ENCODE results near the gene CASK.

DNA sequence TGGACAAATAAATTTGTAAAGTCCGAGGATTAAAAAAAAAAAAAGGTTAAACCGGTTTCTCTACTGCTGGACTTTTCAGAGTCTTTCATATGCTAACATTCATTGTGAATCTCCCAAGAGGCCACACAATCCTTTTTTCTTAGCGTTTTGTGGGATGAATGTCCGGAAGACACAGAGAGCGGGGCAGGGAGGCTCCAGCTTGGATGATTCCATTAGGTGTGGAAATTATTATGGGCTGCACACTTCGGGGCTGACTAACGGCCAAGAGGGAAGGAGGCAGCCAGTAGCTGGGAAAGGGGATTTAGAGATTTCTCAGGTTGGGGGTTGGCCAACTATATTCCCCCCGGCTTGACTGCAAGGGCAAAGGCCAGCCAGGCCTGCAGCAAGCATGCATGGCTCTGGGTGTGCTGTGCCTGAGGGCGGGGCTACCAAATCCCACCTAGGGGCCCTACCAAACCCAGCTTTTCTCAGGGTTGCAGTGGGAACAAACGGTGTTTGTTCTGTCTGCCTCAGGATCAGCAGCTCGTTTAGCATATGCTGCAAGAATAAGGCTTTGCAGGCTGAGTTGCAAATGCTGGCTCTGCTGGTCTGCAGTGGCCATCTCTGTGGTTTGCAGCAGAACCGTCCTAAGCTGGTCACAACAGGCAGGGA is 447.6 kb downstream of the CASK start:
- no peak for TF ChIP-seq MXD4 (CRISPR knock-in tag; IDR thresholded peaks at IDR 0.05)
- TF ChIP-seq POLR2AphosphoS5 (IDR thresholded peaks at IDR 0.05; ENCODE audit: low read depth, low read length), result no peak
- TF ChIP-seq CBFB (CRISPR knock-in tag; IDR thresholded peaks at IDR 0.05), result no peak
- TF ChIP-seq ZFP36L2 (CRISPR knock-in tag; IDR thresholded peaks at IDR 0.05), result no peak
- TF ChIP-seq ESRRA (CRISPR knock-in tag; IDR thresholded peaks at IDR 0.05; ENCODE audit: low read depth), result no peak

All from HepG2 (cell line).